HepG2 (cell line): ENCODE measurements around the gene ZNF391. TPM values are rescaled to one million over a fixed set of nuclear protein-coding genes. Genes with fewer than 3 reads are reported as not detected.
A peak's percentile ranks its signal among the peaks of the same experiment; 100 is the strongest.

Experiments used
- DNMT3B ChIP-seq: conservative IDR thresholded peaks from 2 replicates; pipeline ENCODE4 v1.6.1; 2016; ENCODE audit warnings: missing biosample characterization, control low read depth
- GFI1 ChIP-seq: sonication (generic); formaldehyde crosslinking; IDR thresholded peaks from 2 replicates; pipeline ENCODE4 v1.5.0; 2020; ENCODE audit warnings: missing genetic modification reagents, mild to moderate bottlenecking, borderline replicate concordance
- HDAC6 ChIP-seq: fragments of 200-600 bp; sonication (generic); IDR thresholded peaks from 2 replicates; pipeline ENCODE4 v1.7.0; 2017; ENCODE audit warnings: mild to moderate bottlenecking, antibody characterized with exemption, low read length, low read depth
- KLF15 ChIP-seq: sonication (generic); formaldehyde crosslinking; IDR thresholded peaks from 2 replicates; pipeline ENCODE4 v1.8.1; 2023; ENCODE audit warnings: borderline replicate concordance, mild to moderate bottlenecking, inconsistent platforms, missing genetic modification reagents, mixed read lengths
- POLR2A ChIP-seq, 2 experiments: IDR thresholded peaks; 2 replicates each; pipeline ENCODE4 v1.6.1; 2011; ENCODE audit warnings: low read depth in 2 of 2, low read length in 2 of 2, mild to moderate bottlenecking in 1 of 2, moderate library complexity in 1 of 2; ENCODE audit not compliant: insufficient read depth in 1 of 2
- SYNCRIP ChIP-seq: fragments of 200-400 bp; formaldehyde crosslinking; IDR thresholded peaks from 2 replicates; pipeline ENCODE4 v1.6.1; 2018; ENCODE audit warnings: mild to moderate bottlenecking, low read depth, low read length; ENCODE audit not compliant: insufficient read depth
- XRCC5 ChIP-seq: fragments of 200-400 bp; formaldehyde crosslinking; optimal IDR thresholded peaks from 2 replicates; pipeline ENCODE3; 2017; ENCODE audit warnings: mild to moderate bottlenecking, low read length
- ZMYM3 ChIP-seq: sonication (generic); formaldehyde crosslinking; IDR thresholded peaks from 2 replicates; pipeline ENCODE4 v1.5.1; 2020; ENCODE audit warnings: mild to moderate bottlenecking, missing genetic modification reagents
- ZNF337 ChIP-seq: sonication (generic); formaldehyde crosslinking; IDR thresholded peaks from 2 replicates; pipeline ENCODE4 v1.5.1; 2020; ENCODE audit warnings: missing genetic modification reagents, low read depth, mild to moderate bottlenecking, borderline replicate concordance
- ZNF33B ChIP-seq: sonication (generic); formaldehyde crosslinking; IDR thresholded peaks from 2 replicates; pipeline ENCODE4 v1.5.1; 2020; ENCODE audit warnings: mild to moderate bottlenecking, missing genetic modification reagents
- ZNF543 ChIP-seq: sonication (generic); formaldehyde crosslinking; IDR thresholded peaks from 2 replicates; pipeline ENCODE4 v1.4.0; 2020; ENCODE audit warnings: mild to moderate bottlenecking, missing genetic modification reagents
- ZNF589 ChIP-seq: sonication (generic); formaldehyde crosslinking; conservative IDR thresholded peaks from 2 replicates; pipeline ENCODE4 v1.8.0; 2022; ENCODE audit warnings: mild to moderate bottlenecking, moderate library complexity, missing genetic modification reagents
- ZNF607 ChIP-seq: sonication (generic); formaldehyde crosslinking; IDR thresholded peaks from 2 replicates; pipeline ENCODE4 v1.5.1; 2020; ENCODE audit warnings: missing genetic modification reagents, mild to moderate bottlenecking, borderline replicate concordance
- ZNF724P ChIP-seq: sonication (generic); formaldehyde crosslinking; IDR thresholded peaks from 2 replicates; pipeline ENCODE4 v1.8.0; 2022; ENCODE audit warnings: missing genetic modification reagents, borderline replicate concordance
- polyA plus RNA-seq, 8 experiments: library from polyadenylated mRNA; depleted of rRNA in 3 of 8; stranded (reverse) in 7 of 8; unstranded in 1 of 8; fragments of >200 nt; fragmentation: Illumina TruSeq in 4 of 8; extraction: Trizol in 4 of 8; gene quantifications; 2 replicates each; pipeline versions ENCODE4 v1.2.1 to v1.2.3, GENCODE V29; 2011 to 2016; ENCODE audit warnings: low read depth in 4 of 8, missing spikeins in 1 of 8, mixed read lengths in 1 of 8; ENCODE audit not compliant: insufficient read depth in 1 of 8
- total RNA-seq, 5 experiments: library from RNA; depleted of rRNA; stranded (reverse); fragments of >200 nt; fragmentation: Illumina TruSeq; extraction: Trizol; gene quantifications; 2 replicates each; pipeline ENCODE4 v1.2.3, GENCODE V29; 2016; ENCODE audit warnings: low read depth in 1 of 5
- TF ChIP-seq, protein P1 (sequence below): sonication (generic); formaldehyde crosslinking; IDR thresholded peaks from 2 replicates; pipeline ENCODE4 v1.5.0; 2020; ENCODE audit warnings: mild to moderate bottlenecking, missing genetic modification reagents
- TF ChIP-seq, protein P2 (sequence below): sonication (generic); formaldehyde crosslinking; IDR thresholded peaks from 2 replicates; pipeline ENCODE4 v1.8.0; 2022; ENCODE audit warnings: missing genetic modification reagents, mild to moderate bottlenecking, moderate library complexity, borderline replicate concordance
- TF ChIP-seq, protein P3 (sequence below): sonication (generic); formaldehyde crosslinking; IDR thresholded peaks from 2 replicates; pipeline ENCODE4 v1.4.0; 2020; ENCODE audit warnings: mild to moderate bottlenecking, missing genetic modification reagents
- TF ChIP-seq, protein P4 (sequence below): sonication (generic); formaldehyde crosslinking; IDR thresholded peaks from 2 replicates; pipeline ENCODE4 v1.4.0; 2020; ENCODE audit warnings: missing genetic modification reagents
- TF ChIP-seq, protein P5 (sequence below): sonication (generic); formaldehyde crosslinking; IDR thresholded peaks from 2 replicates; pipeline ENCODE4 v1.4.0; 2020; ENCODE audit warnings: mild to moderate bottlenecking, missing genetic modification reagents, borderline replicate concordance

The ZNF391 gene
- total and polyA plus RNA-seq, 2 of the 13 experiments (the other 11 are each of a cell fraction or from before 2014, with no cell fraction given) = 0.78 to 1.7 TPM

DNA sequence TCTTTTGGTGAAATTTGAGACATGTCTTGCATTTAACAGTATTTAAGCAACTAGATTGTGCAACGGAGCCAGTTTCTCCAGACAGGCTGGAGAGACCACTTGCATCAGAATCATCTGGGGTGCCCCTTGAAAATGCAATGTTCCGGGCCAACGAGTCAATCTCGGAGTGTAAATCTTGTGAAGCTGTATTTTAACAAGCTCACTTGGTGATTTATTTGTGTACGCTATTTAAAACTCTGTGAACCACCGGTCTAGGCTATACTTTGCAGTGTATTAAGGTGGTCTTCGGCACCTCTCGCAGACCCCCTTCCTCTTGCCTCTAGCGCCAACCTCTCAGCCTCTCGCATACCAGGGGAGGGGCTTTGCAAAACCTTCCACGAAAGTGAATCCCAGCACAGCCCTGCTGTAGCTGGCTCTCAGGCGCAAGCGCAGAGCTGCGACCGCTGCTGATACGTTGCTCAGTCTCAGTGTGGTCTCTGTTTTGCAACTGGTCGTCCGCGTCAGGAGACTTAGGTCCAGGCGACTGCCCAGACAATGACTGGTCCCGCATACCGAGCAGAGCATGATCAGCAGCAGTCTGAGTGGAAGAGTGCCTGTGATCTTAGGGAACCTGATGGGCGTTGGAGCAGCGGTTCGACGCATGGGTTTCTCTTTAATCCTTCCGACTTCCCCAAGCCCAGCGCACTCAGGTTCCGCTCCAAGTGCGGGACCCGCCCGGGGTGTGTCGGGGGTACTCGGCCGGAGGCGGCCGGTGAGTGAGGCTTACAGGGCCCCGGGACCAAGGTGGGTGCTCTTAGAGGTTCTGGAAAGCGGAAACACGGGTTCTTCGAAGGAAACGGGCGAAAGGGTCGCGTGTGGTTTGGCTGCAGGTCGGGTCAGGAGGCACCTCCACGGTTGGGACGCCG is at the start of gene ZNF391 (continued):
- TF ChIP-seq ZNF589 (CRISPR knock-in tag) (peak; percentile 76; the same call in 1 of the 2 replicates), ZNF337 (peak; percentile 72; the same call in 1 of the 2 replicates), ZNF33B (CRISPR knock-in tag) (peak; percentile 65; the same call in 1 of the 2 replicates), GFI1 (CRISPR knock-in tag) (peak; percentile 68; the same call in 1 of the 2 replicates), KLF15 (CRISPR knock-in tag) (no peak), ZNF724P (CRISPR knock-in tag) (peak; percentile 97), SYNCRIP (no peak), ZNF607 (peak; percentile 95), ZMYM3 (CRISPR knock-in tag) (peak; percentile 91), ZNF543 (peak; percentile 81; the same call in 1 of the 2 replicates), DNMT3B (CRISPR knock-in tag) (no peak; the same call in 1 of the 2 replicates), XRCC5 (peak; percentile 97), HDAC6 (no peak), POLR2A (IDR thresholded peaks at IDR 0.05; ENCODE audit: insufficient read depth in 1 of 2, low read depth in 2 of 2, low read length in 2 of 2) (peak; percentile 60 to 78)
- TF ChIP-seq, protein P1, sequence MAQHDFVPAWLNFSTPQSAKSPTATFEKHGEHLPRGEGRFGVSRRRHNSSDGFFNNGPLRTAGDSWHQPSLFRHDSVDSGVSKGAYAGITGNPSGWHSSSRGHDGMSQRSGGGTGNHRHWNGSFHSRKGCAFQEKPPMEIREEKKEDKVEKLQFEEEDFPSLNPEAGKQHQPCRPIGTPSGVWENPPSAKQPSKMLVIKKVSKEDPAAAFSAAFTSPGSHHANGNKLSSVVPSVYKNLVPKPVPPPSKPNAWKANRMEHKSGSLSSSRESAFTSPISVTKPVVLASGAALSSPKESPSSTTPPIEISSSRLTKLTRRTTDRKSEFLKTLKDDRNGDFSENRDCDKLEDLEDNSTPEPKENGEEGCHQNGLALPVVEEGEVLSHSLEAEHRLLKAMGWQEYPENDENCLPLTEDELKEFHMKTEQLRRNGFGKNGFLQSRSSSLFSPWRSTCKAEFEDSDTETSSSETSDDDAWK = no peak
- TF ChIP-seq, protein P2, sequence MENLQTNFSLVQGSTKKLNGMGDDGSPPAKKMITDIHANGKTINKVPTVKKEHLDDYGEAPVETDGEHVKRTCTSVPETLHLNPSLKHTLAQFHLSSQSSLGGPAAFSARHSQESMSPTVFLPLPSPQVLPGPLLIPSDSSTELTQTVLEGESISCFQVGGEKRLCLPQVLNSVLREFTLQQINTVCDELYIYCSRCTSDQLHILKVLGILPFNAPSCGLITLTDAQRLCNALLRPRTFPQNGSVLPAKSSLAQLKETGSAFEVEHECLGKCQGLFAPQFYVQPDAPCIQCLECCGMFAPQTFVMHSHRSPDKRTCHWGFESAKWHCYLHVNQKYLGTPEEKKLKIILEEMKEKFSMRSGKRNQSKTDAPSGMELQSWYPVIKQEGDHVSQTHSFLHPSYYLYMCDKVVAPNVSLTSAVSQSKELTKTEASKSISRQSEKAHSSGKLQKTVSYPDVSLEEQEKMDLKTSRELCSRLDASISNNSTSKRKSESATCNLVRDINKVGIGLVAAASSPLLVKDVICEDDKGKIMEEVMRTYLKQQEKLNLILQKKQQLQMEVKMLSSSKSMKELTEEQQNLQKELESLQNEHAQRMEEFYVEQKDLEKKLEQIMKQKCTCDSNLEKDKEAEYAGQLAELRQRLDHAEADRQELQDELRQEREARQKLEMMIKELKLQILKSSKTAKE (CRISPR knock-in tag) = no peak
- TF ChIP-seq, protein P3, sequence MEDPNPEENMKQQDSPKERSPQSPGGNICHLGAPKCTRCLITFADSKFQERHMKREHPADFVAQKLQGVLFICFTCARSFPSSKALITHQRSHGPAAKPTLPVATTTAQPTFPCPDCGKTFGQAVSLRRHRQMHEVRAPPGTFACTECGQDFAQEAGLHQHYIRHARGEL (CRISPR knock-in tag) = peak; percentile 64; the same call in 1 of the 2 replicates
- TF ChIP-seq, protein P4, sequence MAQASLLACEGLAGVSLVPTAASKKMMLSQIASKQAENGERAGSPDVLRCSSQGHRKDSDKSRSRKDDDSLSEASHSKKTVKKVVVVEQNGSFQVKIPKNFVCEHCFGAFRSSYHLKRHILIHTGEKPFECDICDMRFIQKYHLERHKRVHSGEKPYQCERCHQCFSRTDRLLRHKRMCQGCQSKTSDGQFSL = peak; percentile 54; the same call in 1 of the 2 replicates
- TF ChIP-seq, protein P5, sequence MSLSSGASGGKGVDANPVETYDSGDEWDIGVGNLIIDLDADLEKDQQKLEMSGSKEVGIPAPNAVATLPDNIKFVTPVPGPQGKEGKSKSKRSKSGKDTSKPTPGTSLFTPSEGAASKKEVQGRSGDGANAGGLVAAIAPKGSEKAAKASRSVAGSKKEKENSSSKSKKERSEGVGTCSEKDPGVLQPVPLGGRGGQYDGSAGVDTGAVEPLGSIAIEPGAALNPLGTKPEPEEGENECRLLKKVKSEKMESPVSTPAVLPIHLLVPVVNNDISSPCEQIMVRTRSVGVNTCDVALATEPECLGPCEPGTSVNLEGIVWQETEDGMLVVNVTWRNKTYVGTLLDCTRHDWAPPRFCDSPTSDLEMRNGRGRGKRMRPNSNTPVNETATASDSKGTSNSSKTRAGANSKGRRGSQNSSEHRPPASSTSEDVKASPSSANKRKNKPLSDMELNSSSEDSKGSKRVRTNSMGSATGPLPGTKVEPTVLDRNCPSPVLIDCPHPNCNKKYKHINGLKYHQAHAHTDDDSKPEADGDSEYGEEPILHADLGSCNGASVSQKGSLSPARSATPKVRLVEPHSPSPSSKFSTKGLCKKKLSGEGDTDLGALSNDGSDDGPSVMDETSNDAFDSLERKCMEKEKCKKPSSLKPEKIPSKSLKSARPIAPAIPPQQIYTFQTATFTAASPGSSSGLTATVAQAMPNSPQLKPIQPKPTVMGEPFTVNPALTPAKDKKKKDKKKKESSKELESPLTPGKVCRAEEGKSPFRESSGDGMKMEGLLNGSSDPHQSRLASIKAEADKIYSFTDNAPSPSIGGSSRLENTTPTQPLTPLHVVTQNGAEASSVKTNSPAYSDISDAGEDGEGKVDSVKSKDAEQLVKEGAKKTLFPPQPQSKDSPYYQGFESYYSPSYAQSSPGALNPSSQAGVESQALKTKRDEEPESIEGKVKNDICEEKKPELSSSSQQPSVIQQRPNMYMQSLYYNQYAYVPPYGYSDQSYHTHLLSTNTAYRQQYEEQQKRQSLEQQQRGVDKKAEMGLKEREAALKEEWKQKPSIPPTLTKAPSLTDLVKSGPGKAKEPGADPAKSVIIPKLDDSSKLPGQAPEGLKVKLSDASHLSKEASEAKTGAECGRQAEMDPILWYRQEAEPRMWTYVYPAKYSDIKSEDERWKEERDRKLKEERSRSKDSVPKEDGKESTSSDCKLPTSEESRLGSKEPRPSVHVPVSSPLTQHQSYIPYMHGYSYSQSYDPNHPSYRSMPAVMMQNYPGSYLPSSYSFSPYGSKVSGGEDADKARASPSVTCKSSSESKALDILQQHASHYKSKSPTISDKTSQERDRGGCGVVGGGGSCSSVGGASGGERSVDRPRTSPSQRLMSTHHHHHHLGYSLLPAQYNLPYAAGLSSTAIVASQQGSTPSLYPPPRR = peak; percentile 41; the same call in 1 of the 2 replicates
